ENCODE measurements around the gene HSPA1B. TPM values are rescaled to one million over a fixed set of nuclear protein-coding genes. Genes with fewer than 3 reads are reported as not detected.
"Not testable (repeated sequence)": the region's sequence is repeated elsewhere in the genome, so short reads cannot be mapped to it uniquely, and the experiment has no call there.

HSPA1B gene
- polyA plus RNA-seq, 1 of the 3 experiments (the other 2 are of a cell fraction) = 96.3 TPM

GRCh38 chr6:31851485-31851832 lies 23.9 kb downstream of the HSPA1B start:
- POLR2A ChIA-PET = interaction anchor here (0.7 kb wide), 1 partner anchor 15 kb away, joined by 3 read pairs; no protein-coding TSS in a partner anchor
- Histone ChIP-seq H3K79me2 (ENCODE audit: insufficient read depth) (no peaks in the 10 kb centered on the region), H3F3A (replicated peaks; ENCODE audit: insufficient read depth) (peaks cover 5% of the 10 kb centered on the region), H3K27me3 (ENCODE audit: insufficient read depth) (no peaks in the 10 kb centered on the region), H3K36me3 (replicated peaks in 1 of 2; ENCODE audit: control insufficient read depth in 1 of 2, insufficient read depth in 2 of 2, low read length in 1 of 2) (no peaks in the 10 kb centered on the region), H2AFZ (ENCODE audit: low read depth) (no peak overlapping the region; the same call in 1 of the 2 replicates), H3K9ac (no peak overlapping the region), H4K20me1 (ENCODE audit: insufficient read depth) (no peaks in the 10 kb centered on the region), H3K4me2 (no peak overlapping the region), H3K4me3 (ENCODE audit: low read depth in 2 of 2, low read length in 1 of 2) (no peak overlapping the region), H3K9me2 (no peaks in the 10 kb centered on the region), H3K4me1 (ENCODE audit: control insufficient read depth in 1 of 2, insufficient read depth in 2 of 2, low read depth in 1 of 2, low read length in 1 of 2) (no peaks in the 10 kb centered on the region), H3K27ac (ENCODE audit: low read depth in 2 of 2, low read length in 1 of 2) (no peak overlapping the region), H3K9me3 (no peaks in the 10 kb centered on the region)
- 76% methylated on average over 2 of the region's 2 CpGs for WGBS (ENCODE audit: low lambda C conversion rate)
- TF ChIP-seq GABPA (IDR thresholded peaks at IDR 0.05; ENCODE audit: low read depth) (no peak), FOSL2 (IDR thresholded peaks at IDR 0.05; ENCODE audit: borderline replicate concordance, low read depth) (no peak), MAX (IDR thresholded peaks at IDR 0.05; ENCODE audit: low read depth) (no peak), TAF1 (IDR thresholded peaks at IDR 0.05; ENCODE audit: borderline replicate concordance, low read depth, low read length) (no peak), ELF1 (IDR thresholded peaks at IDR 0.05) (no peak), RCOR1 (IDR thresholded peaks at IDR 0.05; ENCODE audit: low read length) (no peak), RAD21 (IDR thresholded peaks at IDR 0.05; ENCODE audit: low read length) (no peak), NRF1 (IDR thresholded peaks at IDR 0.05; ENCODE audit: low read depth, low read length) (no peak), SIN3A (IDR thresholded peaks at IDR 0.05; ENCODE audit: borderline replicate concordance, low read depth, low read length) (no peak), POLR2AphosphoS5 (IDR thresholded peaks at IDR 0.05; ENCODE audit: low read depth, low read length) (no peak), NFIC (IDR thresholded peaks at IDR 0.05; ENCODE audit: borderline replicate concordance) (no peak), MXI1 (IDR thresholded peaks at IDR 0.05; ENCODE audit: low read depth, low read length) (no peak), RFX5 (IDR thresholded peaks at IDR 0.05; ENCODE audit: low read length) (no peak), TEAD4 (IDR thresholded peaks at IDR 0.05; ENCODE audit: borderline replicate concordance, insufficient read depth) (no peak), TCF12 (IDR thresholded peaks at IDR 0.05) (no peak)
- DNase-seq = no peak
- CTCF ChIA-PET = no interaction called here

- H3K9ac ChIP-seq; H3K4me2 ChIP-seq; H2AFZ ChIP-seq (ENCODE audit: low read depth); H3K79me2 ChIP-seq (ENCODE audit: insufficient read depth); H3K9me3 ChIP-seq; H3K27me3 ChIP-seq (ENCODE audit: insufficient read depth); H3K9me2 ChIP-seq; CTCF ChIA-PET; H3K4me3 ChIP-seq (ENCODE audit: low read depth in 2 of 2, low read length in 1 of 2); H3K27ac ChIP-seq (ENCODE audit: low read depth in 2 of 2, low read length in 1 of 2); H4K20me1 ChIP-seq (ENCODE audit: insufficient read depth); H3K36me3 ChIP-seq (replicated peaks in 1 of 2; ENCODE audit: control insufficient read depth in 1 of 2, insufficient read depth in 2 of 2, low read length in 1 of 2); H3F3A ChIP-seq (replicated peaks; ENCODE audit: insufficient read depth); H3K4me1 ChIP-seq (ENCODE audit: control insufficient read depth in 1 of 2, insufficient read depth in 2 of 2, low read depth in 1 of 2, low read length in 1 of 2): not testable (repeated sequence)
- 66% methylated on average over 9 of the region's 35 CpGs for WGBS (ENCODE audit: low lambda C conversion rate)
- POLR2A ChIA-PET = interaction anchor here (0.8 kb wide), 1 partner anchor 100 kb away, joined by 3 read pairs; no protein-coding TSS in a partner anchor
- peak; percentile 10 for DNase-seq
These were observed 24.6 kb downstream of the HSPA1B start for GRCh38 chr6:31851980-31852718.

GRCh38 chr6:31857774-31858173 lies 30.2 kb downstream of the HSPA1B start:
- H3K4me3 ChIP-seq (ENCODE audit: low read depth in 2 of 2, low read length in 1 of 2); DNase-seq; H3K27me3 ChIP-seq (ENCODE audit: insufficient read depth); H4K20me1 ChIP-seq (ENCODE audit: insufficient read depth); H2AFZ ChIP-seq (ENCODE audit: low read depth); H3K9ac ChIP-seq; H3K4me1 ChIP-seq (ENCODE audit: control insufficient read depth in 1 of 2, insufficient read depth in 2 of 2, low read depth in 1 of 2, low read length in 1 of 2); POLR2A ChIA-PET; H3K4me2 ChIP-seq; H3F3A ChIP-seq (replicated peaks; ENCODE audit: insufficient read depth); H3K9me2 ChIP-seq; H3K79me2 ChIP-seq (ENCODE audit: insufficient read depth); H3K27ac ChIP-seq (ENCODE audit: low read depth in 2 of 2, low read length in 1 of 2); H3K9me3 ChIP-seq: not testable (repeated sequence)
- CTCF ChIA-PET = interaction anchor here (1.2 to 1.6 kb wide), 3 partner anchors 31 to 128 kb away, joined by 3 to 5 read pairs (median 4); partner anchors contain the start of gene DDAH2
- 98% methylated on average over 8 of the region's 8 CpGs for WGBS (ENCODE audit: low lambda C conversion rate)
- peaks cover 4 to 11% of the 10 kb centered on the region in 2 experiments for H3K36me3 ChIP-seq (replicated peaks in 1 of 2; ENCODE audit: control insufficient read depth in 1 of 2, insufficient read depth in 2 of 2, low read length in 1 of 2)
